ENCODE measurements around the gene LRP8.

The LRP8 gene

GRCh38 chr1:53276153-53276901, 51.5 kb downstream of the LRP8 start:
- H2BK5ac ChIP-seq (ENCODE audit: low read length) = no peak overlapping the region
- no peak overlapping the region for H3K23ac ChIP-seq (ENCODE audit: low read depth, low read length, poor library complexity)
- H3K36me3 ChIP-seq (replicated peaks in 1 of 2; ENCODE audit: control insufficient read depth in 2 of 2, insufficient read depth in 2 of 2, low read length in 2 of 2) = peaks cover 56 to 87% of the 10 kb centered on the region in 2 donors
- no peak overlapping the region for H3K18ac ChIP-seq (ENCODE audit: low read length)
- H2BK12ac ChIP-seq (ENCODE audit: low read length) = no peak overlapping the region
- H3K27me3 ChIP-seq (ENCODE audit: control insufficient read depth in 3 of 3, insufficient read depth in 3 of 3, low read depth in 1 of 3, low read length in 3 of 3) = peaks cover 0 to 2% (median 0%) of the 10 kb centered on the region in 3 experiments
- H3K4ac ChIP-seq (ENCODE audit: low read length) = no peak overlapping the region
- no peak overlapping the region for H2AK5ac ChIP-seq (ENCODE audit: low read depth, low read length)
- no peak overlapping the region for H4K91ac ChIP-seq (ENCODE audit: low read depth, low read length, poor library complexity)
- H3K79me1 ChIP-seq (ENCODE audit: low read depth, low read length) = no peaks in the 10 kb centered on the region
- WGBS, 2 donors (ENCODE audit: extremely low coverage in 2 of 2, insufficient read length in 2 of 2, insufficient replicate concordance in 1 of 2) = no CpG with 5 or more reads among the region's 48 CpGs
- no peaks in the 10 kb centered on the region for H3K4me1 ChIP-seq (ENCODE audit: control insufficient read depth in 2 of 2, insufficient read depth in 1 of 2, low read depth in 1 of 2, low read length in 2 of 2)
- no peak overlapping the region for H3K14ac ChIP-seq (ENCODE audit: low read length)
- no peak for DNase-seq (ENCODE audit: low spot score)
- no peak overlapping the region for H4K8ac ChIP-seq (ENCODE audit: low read depth, low read length)
- H3K9me3 ChIP-seq (replicated peaks in 1 of 2; ENCODE audit: control insufficient read depth in 2 of 2, insufficient read depth in 1 of 2, low read depth in 1 of 2, low read length in 2 of 2) = peaks cover 0 to under 1% of the 10 kb centered on the region in 2 donors
- H2BK15ac ChIP-seq (ENCODE audit: low read length) = no peak overlapping the region
- H3K27ac ChIP-seq (replicated peaks; ENCODE audit: low read length) = no peak overlapping the region
- no peak overlapping the region for H3K9ac ChIP-seq (ENCODE audit: low read depth, low read length, poor library complexity)
- H3K4me3 ChIP-seq (ENCODE audit: low read length in 2 of 2) = no peak overlapping the region
- no peak overlapping the region for H2AFZ ChIP-seq (ENCODE audit: low read length)
- no peak overlapping the region for H2BK120ac ChIP-seq (ENCODE audit: low read depth, low read length)
- H3K4me2 ChIP-seq (ENCODE audit: insufficient read depth, low read length, poor library complexity, severe bottlenecking) = no peak overlapping the region

- H2BK120ac ChIP-seq (ENCODE audit: low read depth, low read length) = no peak overlapping the region
- peaks cover 61 to 87% of the 10 kb centered on the region in 2 donors for H3K36me3 ChIP-seq (replicated peaks in 1 of 2; ENCODE audit: control insufficient read depth in 2 of 2, insufficient read depth in 2 of 2, low read length in 2 of 2)
- H2BK15ac ChIP-seq (ENCODE audit: low read length) = no peak overlapping the region
- H3K27ac ChIP-seq (replicated peaks; ENCODE audit: low read length) = no peak overlapping the region
- no peak overlapping the region for H4K8ac ChIP-seq (ENCODE audit: low read depth, low read length)
- H3K79me1 ChIP-seq (ENCODE audit: low read depth, low read length) = no peaks in the 10 kb centered on the region
- no peak overlapping the region for H3K4me3 ChIP-seq (ENCODE audit: low read length in 2 of 2)
- no peak overlapping the region for H3K4me2 ChIP-seq (ENCODE audit: insufficient read depth, low read length, poor library complexity, severe bottlenecking)
- H3K14ac ChIP-seq (ENCODE audit: low read length) = no peak overlapping the region
- no peak overlapping the region for H3K18ac ChIP-seq (ENCODE audit: low read length)
- no peak overlapping the region for H2AFZ ChIP-seq (ENCODE audit: low read length)
- no peak overlapping the region for H3K9ac ChIP-seq (ENCODE audit: low read depth, low read length, poor library complexity)
- no peak overlapping the region for H3K23ac ChIP-seq (ENCODE audit: low read depth, low read length, poor library complexity)
- no peak for DNase-seq (ENCODE audit: low spot score)
- H4K91ac ChIP-seq (ENCODE audit: low read depth, low read length, poor library complexity) = no peak overlapping the region
- H3K4ac ChIP-seq (ENCODE audit: low read length) = no peak overlapping the region
- no peak overlapping the region for H2BK5ac ChIP-seq (ENCODE audit: low read length)
- no peak overlapping the region for H2AK5ac ChIP-seq (ENCODE audit: low read depth, low read length)
- no peak overlapping the region for H2BK12ac ChIP-seq (ENCODE audit: low read length)
- no CpG with 5 or more reads among the region's 3 CpGs for whole genome bisulfite sequencing, 2 donors (ENCODE audit: extremely low coverage in 2 of 2, insufficient read length in 2 of 2, insufficient replicate concordance in 1 of 2)
- H3K27me3 ChIP-seq (ENCODE audit: control insufficient read depth in 3 of 3, insufficient read depth in 3 of 3, low read depth in 1 of 3, low read length in 3 of 3) = peaks cover 0 to 2% (median 0%) of the 10 kb centered on the region in 3 experiments
- peaks cover 0 to 7% of the 10 kb centered on the region in 2 donors for H3K9me3 ChIP-seq (replicated peaks in 1 of 2; ENCODE audit: control insufficient read depth in 2 of 2, insufficient read depth in 1 of 2, low read depth in 1 of 2, low read length in 2 of 2)
- no peaks in the 10 kb centered on the region for H3K4me1 ChIP-seq (ENCODE audit: control insufficient read depth in 2 of 2, insufficient read depth in 1 of 2, low read depth in 1 of 2, low read length in 2 of 2)
Measured at GRCh38 chr1:53275566-53275965, 52.3 kb downstream of the LRP8 start.

GRCh38 chr1:53274541-53275185, 53.2 kb downstream of the LRP8 start:
- Histone ChIP-seq H3K4me1 (ENCODE audit: control insufficient read depth in 2 of 2, insufficient read depth in 1 of 2, low read depth in 1 of 2, low read length in 2 of 2) (no peaks in the 10 kb centered on the region), H3K14ac (ENCODE audit: low read length) (no peak overlapping the region), H3K4me3 (ENCODE audit: low read length in 2 of 2) (no peak overlapping the region), H3K36me3 (replicated peaks in 1 of 2; ENCODE audit: control insufficient read depth in 2 of 2, insufficient read depth in 2 of 2, low read length in 2 of 2) (peaks cover 64 to 87% of the 10 kb centered on the region in 2 donors), H3K27ac (replicated peaks; ENCODE audit: low read length) (no peak overlapping the region), H3K18ac (ENCODE audit: low read length) (no peak overlapping the region), H3K4me2 (ENCODE audit: insufficient read depth, low read length, poor library complexity, severe bottlenecking) (no peak overlapping the region), H2BK5ac (ENCODE audit: low read length) (no peak overlapping the region), H2BK15ac (ENCODE audit: low read length) (no peak overlapping the region), H3K79me1 (ENCODE audit: low read depth, low read length) (no peaks in the 10 kb centered on the region), H2AFZ (ENCODE audit: low read length) (no peak overlapping the region), H4K8ac (ENCODE audit: low read depth, low read length) (no peak overlapping the region), H3K23ac (ENCODE audit: low read depth, low read length, poor library complexity) (no peak overlapping the region), H4K91ac (ENCODE audit: low read depth, low read length, poor library complexity) (no peak overlapping the region), H3K4ac (ENCODE audit: low read length) (no peak overlapping the region), H2AK5ac (ENCODE audit: low read depth, low read length) (no peak overlapping the region), H3K9ac (ENCODE audit: low read depth, low read length, poor library complexity) (no peak overlapping the region), H3K9me3 (replicated peaks in 1 of 2; ENCODE audit: control insufficient read depth in 2 of 2, insufficient read depth in 1 of 2, low read depth in 1 of 2, low read length in 2 of 2) (peaks cover 0 to 7% of the 10 kb centered on the region in 2 donors), H2BK12ac (ENCODE audit: low read length) (no peak overlapping the region), H3K27me3 (ENCODE audit: control insufficient read depth in 3 of 3, insufficient read depth in 3 of 3, low read depth in 1 of 3, low read length in 3 of 3) (no peaks in the 10 kb centered on the region), H2BK120ac (ENCODE audit: low read depth, low read length) (no peak overlapping the region)
- no peak for DNase-seq (ENCODE audit: low spot score)
- no CpG with 5 or more reads among the region's 13 CpGs for WGBS, 2 donors (ENCODE audit: extremely low coverage in 2 of 2, insufficient read length in 2 of 2, insufficient replicate concordance in 1 of 2)

GRCh38 chr1:53274026-53274425, 53.8 kb downstream of the LRP8 start:
- H3K36me3 ChIP-seq (replicated peaks in 1 of 2; ENCODE audit: control insufficient read depth in 2 of 2, insufficient read depth in 2 of 2, low read length in 2 of 2) = peaks cover 64 to 85% of the 10 kb centered on the region in 2 donors
- peaks cover 0 to 7% of the 10 kb centered on the region in 2 donors for H3K9me3 ChIP-seq (replicated peaks in 1 of 2; ENCODE audit: control insufficient read depth in 2 of 2, insufficient read depth in 1 of 2, low read depth in 1 of 2, low read length in 2 of 2)
- no peak overlapping the region for H2AK5ac ChIP-seq (ENCODE audit: low read depth, low read length)
- no peak overlapping the region for H3K4ac ChIP-seq (ENCODE audit: low read length)
- no peaks in the 10 kb centered on the region for H3K79me1 ChIP-seq (ENCODE audit: low read depth, low read length)
- H2AFZ ChIP-seq (ENCODE audit: low read length) = no peak overlapping the region
- no peak overlapping the region for H2BK120ac ChIP-seq (ENCODE audit: low read depth, low read length)
- no peak overlapping the region for H3K27ac ChIP-seq (replicated peaks; ENCODE audit: low read length)
- H4K91ac ChIP-seq (ENCODE audit: low read depth, low read length, poor library complexity) = no peak overlapping the region
- no peak overlapping the region for H2BK12ac ChIP-seq (ENCODE audit: low read length)
- no peak overlapping the region for H3K18ac ChIP-seq (ENCODE audit: low read length)
- no peak for DNase-seq (ENCODE audit: low spot score)
- no peaks in the 10 kb centered on the region for H3K27me3 ChIP-seq (ENCODE audit: control insufficient read depth in 3 of 3, insufficient read depth in 3 of 3, low read depth in 1 of 3, low read length in 3 of 3)
- no peak overlapping the region for H3K23ac ChIP-seq (ENCODE audit: low read depth, low read length, poor library complexity)
- H3K4me3 ChIP-seq (ENCODE audit: low read length in 2 of 2) = no peak overlapping the region
- H4K8ac ChIP-seq (ENCODE audit: low read depth, low read length) = no peak overlapping the region
- no peaks in the 10 kb centered on the region for H3K4me1 ChIP-seq (ENCODE audit: control insufficient read depth in 2 of 2, insufficient read depth in 1 of 2, low read depth in 1 of 2, low read length in 2 of 2)
- WGBS, 2 donors (ENCODE audit: extremely low coverage in 2 of 2, insufficient read length in 2 of 2, insufficient replicate concordance in 1 of 2) = no CpG with 5 or more reads among the region's 4 CpGs
- no peak overlapping the region for H3K14ac ChIP-seq (ENCODE audit: low read length)
- peak overlapping the region; percentile 73 for H3K9ac ChIP-seq (ENCODE audit: low read depth, low read length, poor library complexity)
- H2BK5ac ChIP-seq (ENCODE audit: low read length) = no peak overlapping the region
- no peak overlapping the region for H2BK15ac ChIP-seq (ENCODE audit: low read length)
- H3K4me2 ChIP-seq (ENCODE audit: insufficient read depth, low read length, poor library complexity, severe bottlenecking) = no peak overlapping the region

All from neuronal stem cell (in vitro differentiated cells).